SIG-M5 (cell line): ENCODE results near the gene TXNRD1.
"Not testable (repeated sequence)": the region's sequence is repeated elsewhere in the genome, so short reads cannot be mapped to it uniquely, and the experiment has no call there.

Experiments
- DNase-seq: peaks from one replicate; lab custom pipeline; 2025; lab: John Stamatoyannopoulos, UW

Gene TXNRD1

DNA sequence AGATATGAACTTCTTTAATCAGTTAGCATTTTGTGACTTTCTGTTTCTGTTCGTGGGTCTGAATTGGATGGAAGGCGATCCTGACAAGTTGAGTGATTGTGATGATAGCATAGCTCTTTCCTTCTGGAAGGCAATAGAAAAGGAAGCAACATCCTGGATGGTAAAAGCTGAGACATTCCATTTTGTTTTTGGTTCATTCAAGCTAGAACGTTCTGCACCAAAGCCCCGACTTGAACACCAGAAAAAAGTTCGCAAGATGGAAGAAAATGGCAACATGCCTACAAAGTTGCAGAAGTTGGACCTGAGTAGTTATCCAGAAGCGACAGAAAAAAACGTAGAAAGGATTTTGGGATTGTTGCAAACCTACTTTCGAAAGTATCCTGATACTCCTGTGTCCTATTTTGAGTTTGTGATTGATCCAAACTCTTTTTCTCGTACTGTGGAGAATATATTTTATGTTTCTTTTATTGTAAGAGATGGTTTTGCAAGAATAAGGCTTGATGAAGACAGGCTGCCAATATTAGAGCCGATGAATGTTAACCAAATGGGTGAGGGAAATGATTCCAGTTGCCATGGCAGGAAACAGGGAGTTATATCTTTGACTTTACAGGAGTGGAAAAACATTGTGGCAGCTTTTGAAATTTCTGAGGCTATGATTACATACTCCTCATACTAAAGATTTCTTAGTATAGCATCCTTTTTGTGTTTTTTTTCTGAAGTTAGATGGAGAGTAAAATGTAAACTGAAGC is 88.9 kb downstream of the TXNRD1 start:
- no peak for DNase-seq

DNA sequence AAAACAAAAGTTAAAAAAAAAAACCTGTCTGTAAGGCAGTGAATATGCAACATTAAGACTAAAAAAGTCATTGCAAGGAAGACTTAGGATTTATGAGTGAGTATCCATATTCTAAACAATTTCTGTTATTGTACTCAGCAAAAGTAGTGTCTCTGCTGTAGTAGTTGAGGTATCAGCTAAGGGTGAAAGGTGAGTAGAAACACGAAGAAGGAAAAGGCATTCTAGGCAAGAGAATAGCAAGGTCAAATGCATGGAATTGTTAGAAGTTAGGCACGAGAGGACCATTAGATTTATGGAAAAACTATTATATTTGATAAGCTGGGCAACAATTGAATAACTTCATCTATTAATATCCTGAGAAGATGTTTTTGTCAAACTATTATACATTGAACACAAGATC is 89.8 kb downstream of the TXNRD1 start:
- no peak for DNase-seq

- DNase-seq, result no peak
Measured at GRCh38 chr12:104306376-104306775, 90.8 kb downstream of the TXNRD1 start.

DNA sequence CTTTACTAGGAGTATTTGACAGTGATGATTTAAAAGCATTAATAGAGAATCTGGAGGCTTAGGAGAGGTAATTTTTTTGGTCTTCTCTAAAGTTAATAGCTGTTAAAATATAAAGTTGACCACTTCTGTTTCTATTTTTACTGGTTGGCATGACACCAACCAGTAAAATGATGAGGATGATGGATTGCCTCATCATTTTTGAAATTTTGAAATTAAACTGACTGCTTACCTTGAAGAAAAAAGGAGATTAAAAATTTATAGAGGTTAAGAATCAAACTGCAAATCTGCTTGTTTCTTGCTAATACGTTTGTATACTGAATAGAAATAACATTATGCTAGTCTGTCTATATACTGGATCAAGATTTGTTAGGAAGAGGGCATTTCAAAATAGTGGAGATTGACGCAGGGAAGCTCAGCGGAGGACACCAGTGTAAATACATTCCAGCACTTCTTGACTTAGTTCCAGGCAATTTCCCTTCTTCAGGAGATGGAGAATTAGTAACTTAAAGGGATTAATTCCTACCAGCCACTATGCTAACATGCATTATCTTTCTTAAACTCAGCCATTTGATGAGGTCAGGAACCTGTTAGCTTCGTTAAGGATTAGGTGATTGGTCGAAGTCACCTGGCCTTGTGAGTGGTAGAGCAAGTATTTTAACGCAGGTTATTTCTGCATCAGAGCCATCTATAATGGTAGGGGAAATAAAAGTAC is 91.5 kb downstream of the TXNRD1 start:
- DNase-seq, result no peak

- DNase-seq, result no peak
Measured at GRCh38 chr12:104307655-104308000, 92.0 kb downstream of the TXNRD1 start.

DNA sequence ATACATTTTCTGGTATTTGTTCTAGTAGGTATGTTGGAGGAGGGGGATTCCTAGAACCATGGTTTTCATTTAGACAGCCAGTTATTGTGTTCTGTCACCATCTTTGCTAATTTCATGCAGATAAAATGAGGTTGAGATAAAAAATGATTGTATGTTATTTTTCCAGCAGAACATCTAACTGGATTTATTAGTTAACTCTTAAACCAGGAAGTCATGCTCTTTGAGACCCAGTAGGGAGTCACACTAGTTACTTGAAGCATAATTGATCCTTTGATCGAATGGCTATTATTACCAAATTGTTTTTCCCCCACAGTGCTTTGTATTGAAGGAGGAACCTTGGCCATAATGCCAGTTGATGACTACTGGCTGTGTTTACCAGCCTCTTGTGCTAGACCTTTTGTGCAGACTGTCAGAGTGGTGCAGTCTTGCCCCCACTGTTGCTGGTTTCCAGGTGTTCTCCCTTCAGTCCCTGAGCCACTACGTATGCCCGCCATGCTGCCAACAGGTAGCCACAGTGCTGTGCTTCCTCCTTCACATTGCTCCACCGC is 93.9 kb downstream of the TXNRD1 start:
- no peak for DNase-seq

- DNase-seq, result no peak
Measured at GRCh38 chr12:104310751-104311633, 95.4 kb downstream of the TXNRD1 start.

DNA sequence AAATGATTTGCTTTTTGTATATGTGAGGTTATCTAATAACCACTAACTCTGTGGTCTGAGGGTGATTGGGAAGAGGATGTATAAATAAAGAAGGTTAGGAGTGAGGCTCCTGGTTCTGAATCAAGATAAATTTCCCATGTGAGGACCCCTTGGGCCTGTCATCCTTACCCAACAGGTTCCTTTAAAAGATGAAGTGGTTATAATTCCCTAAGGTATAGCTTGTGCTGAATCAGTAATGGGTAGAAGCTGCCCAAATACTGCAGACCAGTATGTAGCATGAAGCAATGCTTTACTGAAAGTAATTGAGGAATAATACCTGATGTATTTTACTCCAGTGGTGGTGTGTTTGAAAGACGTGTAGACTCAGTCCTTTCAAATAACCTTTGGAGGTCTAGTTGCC is 96.6 kb downstream of the TXNRD1 start:
- DNase-seq, result no peak

GRCh38 chr12:104312654-104313053 is 97.1 kb downstream of the TXNRD1 start:
- no peak for DNase-seq

GRCh38 chr12:104313568-104314241 is 98.1 kb downstream of the TXNRD1 start:
- DNase-seq, result no peak

DNA sequence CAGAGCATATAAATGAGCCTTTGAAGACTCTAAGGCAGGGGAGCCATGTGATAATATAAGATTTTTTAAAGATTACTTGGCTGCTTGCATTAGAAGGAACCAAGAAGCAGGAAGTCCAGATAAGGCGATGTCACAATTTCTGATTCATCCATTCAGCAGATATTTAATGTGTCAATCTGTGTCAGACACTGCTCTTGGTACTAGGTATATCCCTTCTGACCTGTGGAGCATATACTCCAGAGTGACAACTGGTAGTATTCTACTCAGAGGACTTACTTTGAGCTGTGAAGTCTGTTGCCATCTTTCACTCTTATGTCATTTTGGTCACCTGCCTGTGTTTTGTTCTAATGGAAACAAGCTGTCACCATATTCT is 98.6 kb downstream of the TXNRD1 start:
- no peak for DNase-seq

- DNase-seq, result no peak
Measured at GRCh38 chr12:104315326-104316224, 100.0 kb downstream of the TXNRD1 start.

DNA sequence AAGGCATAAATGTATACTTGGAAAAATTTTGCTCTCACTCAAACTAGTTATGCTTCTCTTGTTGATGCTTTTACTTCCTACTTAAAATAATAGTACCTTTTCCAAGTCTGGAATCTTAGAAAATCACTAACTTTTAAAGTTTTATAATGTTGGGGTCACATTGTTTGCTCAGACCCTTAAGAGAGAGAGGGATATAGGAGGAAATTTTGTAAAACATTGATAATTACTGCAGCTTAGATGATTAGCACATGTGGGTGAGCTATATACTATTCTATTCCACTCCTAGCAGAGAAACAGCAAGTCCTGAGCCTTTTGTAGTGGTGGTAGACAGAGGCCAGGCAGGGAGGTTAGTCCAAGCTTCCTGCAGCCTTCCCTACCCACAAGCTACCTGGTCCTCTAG is 101.4 kb downstream of the TXNRD1 start:
- no peak for DNase-seq

DNA sequence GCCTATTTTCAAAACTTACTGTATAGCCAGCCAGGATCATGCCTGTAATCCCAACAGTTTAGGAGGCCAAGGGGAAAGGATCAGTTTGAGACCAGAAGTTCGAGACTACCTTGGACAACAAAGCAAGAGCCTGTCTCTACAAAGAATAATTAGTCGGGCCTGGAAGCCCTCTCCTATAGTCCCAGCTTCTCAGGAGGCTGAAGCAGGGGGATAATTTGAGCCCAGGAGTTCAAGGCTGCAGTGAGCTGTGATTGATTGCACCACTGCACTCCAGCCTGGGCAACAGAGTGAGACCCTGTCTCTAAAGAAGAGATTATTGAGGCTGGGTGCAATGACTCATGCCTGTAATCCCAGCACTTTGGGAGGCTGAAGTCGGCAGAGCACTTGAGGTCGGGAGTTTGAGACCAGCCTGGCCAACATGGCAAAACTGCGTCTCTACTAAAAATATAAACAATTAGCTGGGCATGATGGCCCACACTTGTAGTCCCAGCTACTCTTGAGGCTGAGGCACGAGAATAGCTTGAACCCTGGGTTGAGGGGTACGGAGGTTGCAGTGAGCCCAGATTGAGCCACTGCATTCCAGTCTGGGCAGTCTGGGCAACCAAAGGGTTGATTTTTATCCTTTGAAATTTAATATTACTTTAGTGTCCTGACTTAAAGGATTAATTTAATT is 102.1 kb downstream of the TXNRD1 start:
- no peak for DNase-seq

GRCh38 chr12:104319028-104319427 is 103.4 kb downstream of the TXNRD1 start:
- no peak for DNase-seq

DNA sequence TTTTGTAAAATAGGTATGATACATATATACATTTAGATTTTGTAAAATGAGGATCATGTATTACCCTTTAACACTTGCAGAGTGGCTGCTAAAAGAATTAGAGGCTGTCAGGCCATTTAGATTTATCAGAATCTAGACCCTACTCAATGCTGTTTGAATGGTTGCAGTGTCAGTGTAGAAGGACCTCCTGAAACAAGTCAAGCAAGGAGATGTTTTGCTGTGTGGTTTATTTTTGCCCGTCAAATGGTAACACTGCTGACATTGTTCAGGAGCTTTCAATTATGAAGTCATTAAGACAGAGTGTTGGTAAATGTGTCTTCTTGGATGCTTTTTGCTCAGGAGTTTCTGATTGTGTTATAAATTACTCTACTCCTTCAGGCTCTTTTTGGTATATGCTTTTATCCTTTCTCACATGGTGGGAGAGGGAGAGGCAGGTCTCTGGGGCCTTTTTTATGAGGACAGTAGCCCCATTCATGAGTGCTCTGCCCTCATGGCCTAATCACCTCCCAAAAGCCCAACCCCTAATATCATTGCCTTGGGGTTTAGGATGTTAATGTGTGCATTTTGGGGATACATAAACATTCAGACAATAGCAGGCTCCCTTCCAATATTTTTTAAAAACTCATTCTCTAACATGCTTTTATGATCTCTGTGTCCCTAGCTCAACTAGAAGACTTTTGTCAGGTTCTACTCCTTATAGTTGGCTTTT is 104.5 kb downstream of the TXNRD1 start:
- DNase-seq, result no peak

DNA sequence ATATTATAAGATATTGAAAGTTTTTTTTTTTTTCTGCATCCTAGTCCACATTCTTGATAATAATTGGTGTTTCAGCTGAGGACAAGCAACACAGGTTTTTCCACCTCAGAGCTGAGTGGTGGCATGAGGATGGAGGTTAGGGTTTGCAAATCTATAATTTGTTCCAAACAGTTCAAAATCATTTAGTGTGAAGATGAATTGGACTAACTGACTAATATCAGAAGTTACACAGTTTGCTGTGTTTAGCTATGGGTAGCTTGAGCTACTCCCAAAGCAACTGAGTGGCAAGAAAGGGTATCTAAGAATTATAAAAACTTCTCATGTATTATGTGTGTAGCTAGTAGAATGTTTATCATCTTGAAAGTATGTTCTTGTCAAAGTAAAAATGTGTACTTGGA is 105.0 kb downstream of the TXNRD1 start:
- DNase-seq, result no peak

GRCh38 chr12:104321949-104322348 is 106.4 kb downstream of the TXNRD1 start:
- DNase-seq, result no peak

DNA sequence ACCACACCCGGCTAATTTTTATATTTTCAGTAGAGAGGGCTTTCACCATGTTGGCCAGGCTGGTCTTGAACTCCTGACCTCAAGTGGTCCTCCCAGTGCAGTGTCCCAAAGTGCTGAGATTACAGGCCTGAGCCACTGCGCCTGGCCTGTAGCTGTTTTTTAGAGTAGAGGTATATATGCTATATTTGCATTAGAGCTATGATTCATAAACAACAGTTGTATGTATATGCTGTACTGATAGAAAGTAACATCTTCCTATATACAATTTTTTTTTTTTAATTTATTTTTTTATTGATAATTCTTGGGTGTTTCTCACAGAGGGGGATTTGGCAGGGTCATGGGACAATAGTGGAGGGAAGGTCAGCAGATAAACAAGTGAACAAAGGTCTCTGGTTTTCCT is 107.0 kb downstream of the TXNRD1 start:
- not testable (repeated sequence) for DNase-seq

GRCh38 chr12:104323899-104324298 is 108.3 kb downstream of the TXNRD1 start:
- DNase-seq, result no peak
